Measurements from ENCODE around the gene TMEM154.

DNA sequence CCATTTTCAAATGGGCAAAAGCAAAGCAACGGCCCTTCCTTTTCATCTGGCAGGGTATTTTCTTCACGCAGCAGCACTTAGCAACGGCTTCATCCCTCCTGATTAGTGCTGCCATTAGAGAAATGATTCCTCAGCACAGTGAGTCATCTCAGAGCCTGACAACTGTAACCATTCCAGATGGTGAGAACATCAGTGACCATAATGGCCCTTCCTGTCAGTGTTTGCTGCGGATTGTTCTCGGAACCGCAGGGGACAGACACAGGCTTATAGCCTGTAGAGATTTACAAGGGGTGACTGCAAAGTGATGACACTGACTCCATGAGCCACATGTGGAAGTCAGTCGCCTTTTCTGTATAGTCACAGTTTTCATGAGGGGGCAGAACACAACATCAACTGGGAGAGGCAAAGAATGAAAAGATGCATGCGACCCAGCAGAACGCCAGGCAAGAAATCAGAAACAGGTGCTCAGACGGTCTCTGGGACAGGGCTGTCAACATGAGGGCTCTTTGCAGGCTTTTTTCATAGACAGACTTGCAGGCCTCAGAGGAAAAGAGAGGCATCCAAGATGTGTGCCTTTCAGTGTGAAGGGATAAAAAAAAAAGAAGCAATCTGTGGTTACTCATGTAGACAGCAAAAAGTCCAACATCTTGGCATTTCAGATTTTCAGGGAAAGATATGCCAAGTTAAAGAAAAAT is 74.0 kb downstream of the TMEM154 start:
- TF ChIP-seq POLR2A (IDR thresholded peaks at IDR 0.05; ENCODE audit: extremely low read depth, insufficient read length) = no peak
- TF ChIP-seq, protein P1, sequence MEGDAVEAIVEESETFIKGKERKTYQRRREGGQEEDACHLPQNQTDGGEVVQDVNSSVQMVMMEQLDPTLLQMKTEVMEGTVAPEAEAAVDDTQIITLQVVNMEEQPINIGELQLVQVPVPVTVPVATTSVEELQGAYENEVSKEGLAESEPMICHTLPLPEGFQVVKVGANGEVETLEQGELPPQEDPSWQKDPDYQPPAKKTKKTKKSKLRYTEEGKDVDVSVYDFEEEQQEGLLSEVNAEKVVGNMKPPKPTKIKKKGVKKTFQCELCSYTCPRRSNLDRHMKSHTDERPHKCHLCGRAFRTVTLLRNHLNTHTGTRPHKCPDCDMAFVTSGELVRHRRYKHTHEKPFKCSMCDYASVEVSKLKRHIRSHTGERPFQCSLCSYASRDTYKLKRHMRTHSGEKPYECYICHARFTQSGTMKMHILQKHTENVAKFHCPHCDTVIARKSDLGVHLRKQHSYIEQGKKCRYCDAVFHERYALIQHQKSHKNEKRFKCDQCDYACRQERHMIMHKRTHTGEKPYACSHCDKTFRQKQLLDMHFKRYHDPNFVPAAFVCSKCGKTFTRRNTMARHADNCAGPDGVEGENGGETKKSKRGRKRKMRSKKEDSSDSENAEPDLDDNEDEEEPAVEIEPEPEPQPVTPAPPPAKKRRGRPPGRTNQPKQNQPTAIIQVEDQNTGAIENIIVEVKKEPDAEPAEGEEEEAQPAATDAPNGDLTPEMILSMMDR (IDR thresholded peaks at IDR 0.05; ENCODE audit: low read depth, low read length) = no peak
- TF ChIP-seq, protein P2, sequence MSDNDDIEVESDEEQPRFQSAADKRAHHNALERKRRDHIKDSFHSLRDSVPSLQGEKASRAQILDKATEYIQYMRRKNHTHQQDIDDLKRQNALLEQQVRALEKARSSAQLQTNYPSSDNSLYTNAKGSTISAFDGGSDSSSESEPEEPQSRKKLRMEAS (IDR thresholded peaks at IDR 0.05; ENCODE audit: low read depth, low read length) = no peak
